Endodermal cell (in vitro differentiated cells): ENCODE data around the gene OR13J1. TPM values are rescaled to one million over a fixed set of nuclear protein-coding genes. Genes with fewer than 3 reads are reported as not detected.

Source experiments
- DNase-seq: peaks from one replicate; pipeline ENCODE4 v3.0.0-alpha.2; 2017
- H3K27ac ChIP-seq: 2 replicates; pipeline ENCODE4 v1.5.1; 2013; ENCODE audit warnings: mild to moderate bottlenecking, low read depth, low read length, moderate library complexity
- H3K27me3 ChIP-seq: 2 replicates; pipeline ENCODE4 v1.6.1; 2013; ENCODE audit warnings: mild to moderate bottlenecking, low read length, moderate library complexity; ENCODE audit not compliant: insufficient read depth, control insufficient read depth, poor library complexity, severe bottlenecking
- H3K36me3 ChIP-seq: 2 replicates; pipeline ENCODE4 v1.7.0; 2013; ENCODE audit warnings: mild to moderate bottlenecking, low read length, moderate library complexity; ENCODE audit not compliant: control insufficient read depth, insufficient read depth
- H3K4me1 ChIP-seq: one replicate; pipeline ENCODE4 v1.7.0; 2013; ENCODE audit warnings: low read length; ENCODE audit not compliant: control insufficient read depth, insufficient read depth
- H3K4me3 ChIP-seq: 2 replicates; pipeline ENCODE4 v1.5.1; 2013; ENCODE audit warnings: mild to moderate bottlenecking, low read length, moderate library complexity
- H3K9ac ChIP-seq: 2 replicates; pipeline ENCODE4 v1.6.1; 2013; ENCODE audit warnings: mild to moderate bottlenecking, low read length, moderate library complexity; ENCODE audit not compliant: poor library complexity, severe bottlenecking; ENCODE audit errors: extremely low read depth
- H3K9me3 ChIP-seq: 2 replicates; pipeline ENCODE4 v1.6.1; 2013; ENCODE audit warnings: mild to moderate bottlenecking, low read length, moderate library complexity; ENCODE audit not compliant: control insufficient read depth
- H3K27ac Mint-ChIP-seq: 2 replicates; pipeline ENCODE4 v1.8.0; 2020; ENCODE audit warnings: mixed read lengths
- H3K27me3 Mint-ChIP-seq: 2 replicates; pipeline ENCODE4 v1.8.0; 2021; ENCODE audit warnings: mild to moderate bottlenecking, mixed read lengths; ENCODE audit not compliant: insufficient read depth
- H3K36me3 Mint-ChIP-seq: 2 replicates; pipeline ENCODE4 v1.8.0; 2020; ENCODE audit warnings: low read depth, mixed read lengths
- H3K4me1 Mint-ChIP-seq: 2 replicates; pipeline ENCODE4 v1.8.0; 2020; ENCODE audit warnings: mixed read lengths
- H3K4me3 Mint-ChIP-seq: 2 replicates; pipeline ENCODE4 v1.8.0; 2020; ENCODE audit warnings: mild to moderate bottlenecking, moderate library complexity, mixed read lengths
- H3K9me3 Mint-ChIP-seq: 2 replicates; pipeline ENCODE4 v1.8.0; 2020; ENCODE audit warnings: mild to moderate bottlenecking, mixed read lengths
- CTCF ChIP-seq: fragments of 200-600 bp; sonication (generic); conservative IDR thresholded peaks from 2 replicates; pipeline ENCODE4 v1.5.0; 2021; ENCODE audit warnings: antibody characterized with exemption, mild to moderate bottlenecking
- WGBS, 2 experiments: methylation state at CpG; one replicate each; pipeline versions ENCODE4 v1.1.5 to v1.1.7; 2013; ENCODE audit warnings: missing lambda C conversion rate in 2 of 2, mixed read lengths in 1 of 2; ENCODE audit not compliant: insufficient coverage in 1 of 2, insufficient read length in 1 of 2; 5-methylcytosine and 5-hydroxymethylcytosine counted together
- total RNA-seq, 2 donors: library from RNA; stranded (reverse); fragmentation: NEBNext Ultra II Directional in 1 of 2; extraction: Animal tissue kit (Norgen Biotek cat#: 25700) in 1 of 2; gene quantifications; 2 replicates in 1 of 2; 3 replicates in 1 of 2; pipeline ENCODE4 v1.2.1, GENCODE V29; 2021

OR13J1 gene
- total RNA-seq, 2 donors from 2014 or later, result not detected

- 44 to 54% methylated on average over 9 to 13 of the region's 13 CpGs for WGBS, 2 experiments
- H3K27ac Mint-ChIP-seq, result peak overlapping the region; percentile 87
- H3K9me3 ChIP-seq, result no peaks in the 10 kb centered on the region
- H3K4me1 ChIP-seq, result peaks cover 13% of the 10 kb centered on the region
- peaks cover 29% of the 10 kb centered on the region for H3K4me1 Mint-ChIP-seq
- DNase-seq, result peak; percentile 90
- H3K9ac ChIP-seq, result peak overlapping the region; percentile 8
- H3K36me3 Mint-ChIP-seq, result no peaks in the 10 kb centered on the region
- H3K9me3 Mint-ChIP-seq, result no peaks in the 10 kb centered on the region
- no peak for TF ChIP-seq CTCF
- peak overlapping the region; percentile 85 for H3K27ac ChIP-seq
- H3K27me3 ChIP-seq, result no peaks in the 10 kb centered on the region
- H3K4me3 Mint-ChIP-seq, result no peak overlapping the region
- no peaks in the 10 kb centered on the region for H3K36me3 ChIP-seq
- peaks cover 11% of the 10 kb centered on the region for H3K27me3 Mint-ChIP-seq
- no peak overlapping the region for H3K4me3 ChIP-seq
Measured at GRCh38 chr9:35907711-35908503, 37.7 kb upstream of the OR13J1 start.

- Mint-ChIP-seq H3K4me3 (no peak overlapping the region), H3K4me1 (peaks cover 29% of the 10 kb centered on the region), H3K36me3 (no peaks in the 10 kb centered on the region), H3K9me3 (no peaks in the 10 kb centered on the region), H3K27me3 (peaks cover 11% of the 10 kb centered on the region), H3K27ac (peak overlapping the region; percentile 87)
- Histone ChIP-seq H3K36me3 (no peaks in the 10 kb centered on the region), H3K27ac (peak overlapping the region; percentile 85), H3K4me3 (no peak overlapping the region), H3K4me1 (peaks cover 13% of the 10 kb centered on the region), H3K9me3 (no peaks in the 10 kb centered on the region), H3K27me3 (peaks cover 5% of the 10 kb centered on the region), H3K9ac (no peak overlapping the region)
- 70 to 71% methylated on average over 10 to 14 of the region's 14 CpGs for WGBS, 2 experiments
- no peak for TF ChIP-seq CTCF
- DNase-seq, result peak; percentile 65
Measured at GRCh38 chr9:35906923-35907699, 36.9 kb upstream of the OR13J1 start.

- Mint-ChIP-seq H3K4me1 (peaks cover 29% of the 10 kb centered on the region), H3K36me3 (no peaks in the 10 kb centered on the region), H3K4me3 (no peak within 1 kb of the TSS), H3K27ac (peak within 1 kb of the TSS; percentile 76), H3K9me3 (no peaks in the 10 kb centered on the region), H3K27me3 (peaks cover 17% of the 10 kb centered on the region)
- Histone ChIP-seq H3K4me1 (peaks cover 13% of the 10 kb centered on the region), H3K4me3 (no peak within 1 kb of the TSS), H3K27me3 (peaks cover 8% of the 10 kb centered on the region), H3K9ac (no peak within 1 kb of the TSS), H3K27ac (peak within 1 kb of the TSS; percentile 85), H3K36me3 (no peaks in the 10 kb centered on the region), H3K9me3 (no peaks in the 10 kb centered on the region)
- 93 to 95% methylated on average over 7 to 28 of the region's 30 CpGs for WGBS, 2 experiments
- TF ChIP-seq CTCF, result no peak
- peak; percentile 52 for DNase-seq
Measured at GRCh38 chr9:35905912-35906679, 35.9 kb upstream of the OR13J1 start, which contains the start of gene HRCT1. Gene HRCT1 (plus strand): TSS chr9:35906202. CDS start chr9:35906288, 86 bp downstream.
